Uterus (tissue), 4 donors: ENCODE results near the gene NEU4. TPM values are rescaled to one million over a fixed set of nuclear protein-coding genes. Genes with fewer than 3 reads are reported as not detected.

ENCODE experiments used
- DNase-seq, 2 donors: peaks; one replicate each; pipeline ENCODE4 v3.0.0-alpha.2; 2019 to 2020
- H3K27ac ChIP-seq, 2 donors: fragments of 200-600 bp; sonication (generic); 1 replicate in 1 of 2; 2 replicates in 1 of 2; pipeline ENCODE4 v1.5.1; 2016 to 2018
- H3K27me3 ChIP-seq, 2 donors: fragments of 200-600 bp; sonication (generic); one replicate each; pipeline ENCODE4 v1.5.1; 2018 to 2019; ENCODE audit warnings: control low read depth in 1 of 2
- H3K36me3 ChIP-seq, 2 donors: fragments of 200-600 bp; sonication (generic); one replicate each; pipeline ENCODE4 v1.5.1; 2019; ENCODE audit warnings: control low read depth in 1 of 2
- H3K4me1 ChIP-seq, 2 donors: fragments of 200-600 bp; sonication (generic); one replicate each; pipeline ENCODE4 v1.5.1; 2018 to 2019; ENCODE audit warnings: control low read depth in 1 of 2
- H3K4me3 ChIP-seq, 2 donors: fragments of 200-600 bp; sonication (generic); 1 replicate in 1 of 2; 2 replicates in 1 of 2; pipeline ENCODE4 v1.5.1; 2018 to 2019; ENCODE audit warnings: mild to moderate bottlenecking in 1 of 2
- H3K9me3 ChIP-seq, 2 donors: fragments of 200-600 bp; sonication (generic); one replicate each; pipeline ENCODE4 v1.5.1; 2019; ENCODE audit warnings: control low read depth in 1 of 2
- CTCF ChIP-seq, 4 experiments: fragments of 200-600 bp in 2 of 4; fragments of 450-650 bp in 2 of 4; sonication (generic) in 2 of 4; IDR thresholded peaks; one replicate each; pipeline ENCODE4 v1.5.1; 2016 to 2019; ENCODE audit warnings: antibody characterized with exemption in 4 of 4, mild to moderate bottlenecking in 2 of 4, moderate library complexity in 1 of 4
- POLR2A ChIP-seq, 2 donors: fragments of 450-650 bp; IDR thresholded peaks; one replicate each; pipeline ENCODE4 v1.6.1; 2016; ENCODE audit warnings: antibody characterized with exemption in 2 of 2, mild to moderate bottlenecking in 1 of 2, moderate library complexity in 1 of 2
- intact Hi-C: fragments of 100-400 bp; cut with DNase I; formaldehyde crosslinking; loops from one replicate; pipeline ENCODE4 v1.15.1; 2023; ENCODE audit warnings: low total_unique reads
- total RNA-seq, 4 donors: library from RNA; depleted of rRNA in 3 of 4; stranded (reverse); fragments of >200 nt in 3 of 4; gene quantifications; one replicate each; pipeline versions ENCODE4 v1.1.0 to v1.2.4, GENCODE V29; 2014 to 2023
- donor health status: DM: yes; HTN: yes; CAD: no.

The NEU4 gene
- total RNA-seq, 4 donors from 2014 or later = 0.21 to 0.29 TPM; not detected in 2

- Histone ChIP-seq H3K27ac (no peak overlapping the region), H3K4me1 (peaks cover 0 to 16% of the 10 kb centered on the region in 2 donors), H3K27me3 (peaks cover 0 to 1% of the 10 kb centered on the region in 2 donors), H3K36me3 (no peaks in the 10 kb centered on the region), H3K4me3 (no peak overlapping the region), H3K9me3 (no peaks in the 10 kb centered on the region)
- no peak for TF ChIP-seq POLR2A (IDR thresholded peaks at IDR 0.05)
- no peak for TF ChIP-seq CTCF (IDR thresholded peaks at IDR 0.05)
- intact Hi-C loops = no loop called here
- no peak for DNase-seq
Observed at GRCh38 chr2:241808051-241808720, 807 bp upstream of the NEU4 start.

GRCh38 chr2:241809383-241810306, 652 bp downstream of the NEU4 start:
- H3K4me3 ChIP-seq = no peak overlapping the region
- no peaks in the 10 kb centered on the region for H3K36me3 ChIP-seq
- intact Hi-C loops = no loop called here
- no peak for DNase-seq
- H3K27me3 ChIP-seq = no peaks in the 10 kb centered on the region
- no peaks in the 10 kb centered on the region for H3K9me3 ChIP-seq
- H3K4me1 ChIP-seq = peaks cover 0 to 1% of the 10 kb centered on the region in 2 donors
- H3K27ac ChIP-seq = no peak overlapping the region
- TF ChIP-seq POLR2A (IDR thresholded peaks at IDR 0.05) (no peak), CTCF (IDR thresholded peaks at IDR 0.05) (no peak)

GRCh38 chr2:241810307-241811200, 1.6 kb downstream of the NEU4 start:
- DNase-seq = peak in 1 of 2 donors; percentile 12
- Histone ChIP-seq H3K27ac (no peak overlapping the region), H3K27me3 (no peaks in the 10 kb centered on the region), H3K36me3 (no peaks in the 10 kb centered on the region), H3K4me1 (no peaks in the 10 kb centered on the region), H3K9me3 (no peaks in the 10 kb centered on the region), H3K4me3 (no peak overlapping the region)
- TF ChIP-seq POLR2A (IDR thresholded peaks at IDR 0.05) (no peak), CTCF (IDR thresholded peaks at IDR 0.05) (no peak)
- intact Hi-C loops = no loop called here

DNA sequence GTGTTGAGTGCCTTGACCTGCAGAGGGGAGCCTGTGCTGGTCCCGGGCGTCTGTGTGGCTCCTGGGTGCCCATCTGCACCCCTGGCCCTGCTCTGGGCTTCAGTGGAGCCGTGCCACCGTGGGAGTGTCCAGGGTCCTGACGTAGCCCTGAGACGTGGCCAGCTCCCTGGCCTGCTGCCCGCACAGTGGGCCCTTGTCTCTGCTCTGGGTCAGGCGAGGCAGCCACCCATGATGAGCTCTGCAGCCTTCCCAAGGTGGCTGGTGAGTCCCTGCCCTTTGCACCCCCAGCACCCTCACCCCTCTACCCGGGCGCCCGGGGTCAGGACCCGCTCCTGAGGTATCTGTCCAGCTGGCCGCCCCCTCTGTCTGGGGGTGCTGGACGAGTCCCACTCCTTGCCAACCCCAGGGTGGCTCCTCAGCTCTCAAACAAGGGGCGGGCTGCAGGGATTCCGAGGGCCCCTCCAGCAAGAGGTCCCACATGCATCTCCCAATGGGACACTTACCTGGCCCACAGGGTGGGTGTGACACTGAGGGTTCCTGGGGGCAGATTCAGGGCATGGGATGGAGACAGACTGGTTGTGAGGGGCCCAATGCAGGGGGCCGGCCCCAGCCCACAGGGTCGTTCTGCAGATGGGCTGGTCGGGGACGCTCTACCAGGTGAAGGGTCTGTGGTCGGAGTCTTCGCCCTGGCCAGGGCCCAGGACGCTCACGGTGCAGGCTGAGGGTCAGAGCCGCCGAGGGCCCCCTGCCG, 2.4 kb downstream of the NEU4 start:
- no peak overlapping the region for H3K27ac ChIP-seq

More for the DNA sequence above, 2.4 kb downstream of the NEU4 start:
- intact Hi-C loops = no loop called here
- DNase-seq = peak in 1 of 2 donors; percentile 16
- no peaks in the 10 kb centered on the region for H3K9me3 ChIP-seq
- no peaks in the 10 kb centered on the region for H3K36me3 ChIP-seq
- H3K27me3 ChIP-seq = no peaks in the 10 kb centered on the region
- H3K4me3 ChIP-seq = no peak overlapping the region
- TF ChIP-seq CTCF (IDR thresholded peaks at IDR 0.05) (no peak), POLR2A (IDR thresholded peaks at IDR 0.05) (no peak)
- H3K4me1 ChIP-seq = no peaks in the 10 kb centered on the region
